ENCODE results near the gene KIDINS220.

Gene KIDINS220

DNA sequence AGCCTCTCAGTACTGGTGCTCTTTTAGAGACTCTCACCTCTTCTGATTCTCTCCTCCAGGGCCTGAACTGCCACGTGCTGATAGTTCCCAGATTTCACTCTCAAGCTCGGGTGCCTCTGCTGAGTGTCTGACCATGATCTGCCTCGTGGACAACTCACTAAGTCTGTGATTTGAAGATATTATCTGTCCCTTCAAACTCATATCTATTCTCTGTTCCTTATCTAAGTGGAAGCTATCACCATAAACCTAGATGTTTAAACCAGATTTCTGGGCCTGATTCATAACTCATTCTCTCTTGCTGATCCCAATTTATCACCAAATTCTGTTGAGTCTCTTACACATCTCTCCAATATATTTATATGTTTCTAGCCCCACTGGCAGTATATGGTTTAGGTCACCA, 29.9 kb upstream of the KIDINS220 start:
- Histone ChIP-seq H3K36me3 (no peaks in the 10 kb centered on the region), H3K9me3 (no peaks in the 10 kb centered on the region), H3K4me1 (no peaks in the 10 kb centered on the region), H3K4me3 (ENCODE audit: low read depth, low read length) (no peak overlapping the region), H3K27me3 (no peaks in the 10 kb centered on the region)
- TF ChIP-seq, protein P1, sequence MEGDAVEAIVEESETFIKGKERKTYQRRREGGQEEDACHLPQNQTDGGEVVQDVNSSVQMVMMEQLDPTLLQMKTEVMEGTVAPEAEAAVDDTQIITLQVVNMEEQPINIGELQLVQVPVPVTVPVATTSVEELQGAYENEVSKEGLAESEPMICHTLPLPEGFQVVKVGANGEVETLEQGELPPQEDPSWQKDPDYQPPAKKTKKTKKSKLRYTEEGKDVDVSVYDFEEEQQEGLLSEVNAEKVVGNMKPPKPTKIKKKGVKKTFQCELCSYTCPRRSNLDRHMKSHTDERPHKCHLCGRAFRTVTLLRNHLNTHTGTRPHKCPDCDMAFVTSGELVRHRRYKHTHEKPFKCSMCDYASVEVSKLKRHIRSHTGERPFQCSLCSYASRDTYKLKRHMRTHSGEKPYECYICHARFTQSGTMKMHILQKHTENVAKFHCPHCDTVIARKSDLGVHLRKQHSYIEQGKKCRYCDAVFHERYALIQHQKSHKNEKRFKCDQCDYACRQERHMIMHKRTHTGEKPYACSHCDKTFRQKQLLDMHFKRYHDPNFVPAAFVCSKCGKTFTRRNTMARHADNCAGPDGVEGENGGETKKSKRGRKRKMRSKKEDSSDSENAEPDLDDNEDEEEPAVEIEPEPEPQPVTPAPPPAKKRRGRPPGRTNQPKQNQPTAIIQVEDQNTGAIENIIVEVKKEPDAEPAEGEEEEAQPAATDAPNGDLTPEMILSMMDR (IDR thresholded peaks at IDR 0.05; ENCODE audit: low read depth, low read length): no peak
- DNase-seq: no peak

DNA sequence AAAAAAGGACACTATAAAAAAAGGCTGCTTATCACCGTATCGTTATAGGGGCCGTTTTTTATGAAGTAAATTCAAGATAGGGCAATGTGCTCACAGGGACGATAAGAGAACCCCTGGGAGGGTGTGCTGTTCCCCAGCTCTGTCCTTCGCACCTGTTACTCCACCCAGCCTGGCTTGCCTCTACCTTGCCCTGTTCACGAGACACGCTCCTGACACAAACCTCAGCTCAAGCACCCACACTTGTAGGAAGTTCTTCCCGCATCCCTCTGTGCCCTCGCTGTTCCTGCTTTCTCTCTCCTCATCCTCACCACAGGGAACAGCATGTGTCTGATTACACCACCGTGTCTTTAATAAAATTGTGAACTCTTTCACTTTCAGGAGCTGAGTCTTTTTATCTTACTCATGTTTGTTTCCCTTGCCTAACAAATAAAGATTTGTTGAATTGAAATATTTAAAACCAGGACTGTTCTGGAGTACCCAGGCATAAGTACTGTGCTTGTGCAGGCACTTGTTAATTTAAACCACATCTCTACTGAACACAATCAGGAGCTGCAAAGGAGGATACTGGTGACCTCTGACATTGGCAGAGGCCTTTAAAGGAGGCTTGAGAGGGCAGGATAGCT, 26.0 kb upstream of the KIDINS220 start:
- H3K4me3 ChIP-seq (ENCODE audit: low read depth, low read length): no peak overlapping the region

DNA sequence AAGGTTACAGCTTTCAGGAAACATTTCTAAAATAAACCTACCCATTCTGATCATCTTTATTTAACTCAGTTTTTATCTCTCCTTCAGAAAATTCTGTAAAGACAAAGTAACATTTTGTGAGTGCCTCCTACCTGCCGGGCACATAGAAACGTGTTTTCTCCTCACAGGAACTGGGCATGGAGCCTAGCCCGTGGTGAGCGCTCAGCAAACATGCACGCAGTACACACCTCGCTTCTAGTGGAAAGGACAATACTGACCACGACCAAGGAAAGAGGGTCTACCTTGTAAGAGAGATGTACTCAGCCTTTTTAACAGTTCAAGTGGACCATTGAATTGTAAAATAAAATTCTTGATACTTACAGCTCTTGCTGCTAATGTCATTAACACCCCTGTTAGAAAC, 24.8 kb upstream of the KIDINS220 start:
- Histone ChIP-seq H3K4me3 (ENCODE audit: low read depth, low read length) (no peak overlapping the region), H3K36me3 (no peaks in the 10 kb centered on the region), H3K9me3 (no peaks in the 10 kb centered on the region), H3K27me3 (no peaks in the 10 kb centered on the region), H3K4me1 (no peaks in the 10 kb centered on the region)
- no peak for DNase-seq
- TF ChIP-seq, protein P1 (IDR thresholded peaks at IDR 0.05; ENCODE audit: low read depth, low read length): no peak

More for the DNA sequence above, 26.0 kb upstream of the KIDINS220 start:
- no peaks in the 10 kb centered on the region for H3K9me3 ChIP-seq
- no peaks in the 10 kb centered on the region for H3K27me3 ChIP-seq
- DNase-seq: no peak
- no peaks in the 10 kb centered on the region for H3K36me3 ChIP-seq
- TF ChIP-seq, protein P1 (IDR thresholded peaks at IDR 0.05; ENCODE audit: low read depth, low read length): no peak
- no peaks in the 10 kb centered on the region for H3K4me1 ChIP-seq

DNA sequence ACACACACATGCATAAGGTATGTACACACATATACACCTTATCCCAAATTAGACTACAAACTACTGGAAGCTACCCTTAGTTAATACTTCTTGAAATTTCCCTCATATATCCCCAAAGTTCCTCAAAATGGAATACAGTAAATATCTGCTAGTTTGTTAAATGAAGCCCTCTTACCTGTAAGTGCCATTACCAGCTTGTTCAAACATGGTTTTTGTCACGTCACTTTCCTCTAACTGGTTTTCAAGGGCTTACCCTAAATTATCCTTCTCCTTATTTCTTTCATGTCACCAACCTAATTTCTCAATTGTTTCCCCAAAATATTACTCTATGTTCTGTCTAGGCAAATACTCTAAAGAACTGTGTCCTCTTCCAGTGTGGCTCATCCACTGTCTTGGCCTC, 24.4 kb upstream of the KIDINS220 start:
- no peak for DNase-seq
- H3K27me3 ChIP-seq: no peaks in the 10 kb centered on the region
- H3K9me3 ChIP-seq: no peaks in the 10 kb centered on the region
- no peaks in the 10 kb centered on the region for H3K36me3 ChIP-seq
- TF ChIP-seq, protein P1 (IDR thresholded peaks at IDR 0.05; ENCODE audit: low read depth, low read length): no peak
- no peaks in the 10 kb centered on the region for H3K4me1 ChIP-seq
- no peak overlapping the region for H3K4me3 ChIP-seq (ENCODE audit: low read depth, low read length)

DNA sequence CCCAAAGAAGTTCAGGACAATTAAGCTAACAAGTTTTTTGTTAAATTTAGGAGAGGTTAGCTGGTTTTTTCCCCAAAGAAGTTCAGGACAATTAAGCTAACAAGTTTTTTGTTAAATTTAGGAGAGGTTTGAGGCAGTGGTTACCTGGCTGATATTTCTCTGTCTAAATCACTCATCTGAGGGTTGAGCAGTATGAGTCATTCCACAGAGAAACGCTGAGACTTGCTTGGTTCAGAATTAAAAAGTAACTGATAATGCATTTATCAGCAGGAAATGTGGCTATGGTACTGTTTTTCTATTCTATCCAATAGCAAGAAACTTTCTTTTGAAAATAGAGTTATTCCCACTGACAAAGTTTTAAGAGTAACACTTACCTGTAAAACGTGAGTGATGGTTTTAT, 22.8 kb upstream of the KIDINS220 start:
- Histone ChIP-seq H3K27me3 (no peaks in the 10 kb centered on the region), H3K4me1 (no peaks in the 10 kb centered on the region), H3K4me3 (ENCODE audit: low read depth, low read length) (no peak overlapping the region), H3K36me3 (no peaks in the 10 kb centered on the region), H3K9me3 (no peaks in the 10 kb centered on the region)
- TF ChIP-seq, protein P1 (IDR thresholded peaks at IDR 0.05; ENCODE audit: low read depth, low read length): no peak
- no peak for DNase-seq

DNA sequence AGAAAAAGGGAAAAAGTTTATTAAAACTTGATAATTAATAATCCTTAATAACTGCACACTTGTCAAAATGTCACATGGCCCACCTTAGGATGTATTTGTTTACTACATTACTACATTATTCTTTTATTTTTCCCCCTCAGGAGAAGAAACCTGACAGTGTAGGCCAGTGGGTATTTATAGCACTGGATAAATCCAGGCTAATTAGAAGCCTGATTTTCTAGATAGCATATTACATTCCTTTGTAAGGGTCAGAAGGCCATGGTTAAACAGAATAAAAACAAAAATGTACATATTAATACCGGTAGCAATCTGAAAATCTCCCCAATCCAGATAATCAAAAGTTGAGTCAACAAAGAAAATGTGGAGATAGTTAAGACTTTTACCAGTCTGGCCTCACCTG, 21.5 kb upstream of the KIDINS220 start:
- Histone ChIP-seq H3K9me3 (no peaks in the 10 kb centered on the region), H3K36me3 (no peaks in the 10 kb centered on the region), H3K4me3 (ENCODE audit: low read depth, low read length) (no peak overlapping the region), H3K27me3 (no peaks in the 10 kb centered on the region), H3K4me1 (no peaks in the 10 kb centered on the region; the same call in 1 of the 2 replicates)
- no peak for DNase-seq
- TF ChIP-seq, protein P1 (IDR thresholded peaks at IDR 0.05; ENCODE audit: low read depth, low read length): no peak

Data from BE2C (cell line).